Measurements from ENCODE around the gene UGT1A8.
"Not testable (repeated sequence)": the region's sequence is repeated elsewhere in the genome, so short reads cannot be mapped to it uniquely, and the experiment has no call there.

The UGT1A8 gene

DNA sequence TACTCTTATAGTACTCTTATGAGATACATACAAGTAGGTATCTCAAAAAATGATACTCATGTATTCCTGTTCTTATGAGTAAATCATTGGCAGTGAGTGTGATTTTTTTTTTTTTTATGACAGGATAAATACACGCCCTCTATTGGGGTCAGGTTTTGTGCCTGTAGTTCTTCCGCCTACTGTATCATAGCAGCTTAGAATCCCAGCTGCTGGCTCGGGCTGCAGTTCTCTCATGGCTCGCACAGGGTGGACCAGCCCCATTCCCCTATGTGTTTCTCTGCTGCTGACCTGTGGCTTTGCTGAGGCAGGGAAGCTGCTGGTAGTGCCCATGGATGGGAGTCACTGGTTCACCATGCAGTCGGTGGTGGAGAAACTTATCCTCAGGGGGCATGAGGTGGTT, at the start of gene UGT1A8:
TSS of gene UGT1A8 (plus strand) at position 158 of the 400 bp plus-strand sequence. CDS start at position 233, 75 bp downstream.
- H3K36me3 ChIP-seq (ENCODE audit: control insufficient read depth, insufficient read depth, low read length); H3K27me3 ChIP-seq (ENCODE audit: control insufficient read depth, insufficient read depth, low read length); H3K27ac ChIP-seq (ENCODE audit: low read depth, low read length); H3K4me3 ChIP-seq (ENCODE audit: low read length); H3K9ac ChIP-seq (ENCODE audit: low read length); H3K4me1 ChIP-seq (ENCODE audit: control insufficient read depth, insufficient read depth, low read length): not testable (repeated sequence)

GRCh38 chr2:233571001-233571400, 46.4 kb upstream of the UGT1A8 start:
- no peaks in the 10 kb centered on the region for H3K27me3 ChIP-seq (ENCODE audit: control insufficient read depth, insufficient read depth, low read length)
- no peaks in the 10 kb centered on the region for H3K36me3 ChIP-seq (ENCODE audit: control insufficient read depth, insufficient read depth, low read length)
- no peak overlapping the region for H3K4me3 ChIP-seq (ENCODE audit: low read length)
- no peaks in the 10 kb centered on the region for H3K4me1 ChIP-seq (ENCODE audit: control insufficient read depth, insufficient read depth, low read length)
- H3K9ac ChIP-seq (ENCODE audit: low read length): no peak overlapping the region
- no peak overlapping the region for H3K27ac ChIP-seq (ENCODE audit: low read depth, low read length)

GRCh38 chr2:233571462-233571861, 46.0 kb upstream of the UGT1A8 start:
- H3K27me3 ChIP-seq (ENCODE audit: control insufficient read depth, insufficient read depth, low read length): no peaks in the 10 kb centered on the region
- H3K4me3 ChIP-seq (ENCODE audit: low read length): no peak overlapping the region
- H3K4me1 ChIP-seq (ENCODE audit: control insufficient read depth, insufficient read depth, low read length): no peaks in the 10 kb centered on the region
- H3K36me3 ChIP-seq (ENCODE audit: control insufficient read depth, insufficient read depth, low read length): no peaks in the 10 kb centered on the region
- H3K27ac ChIP-seq (ENCODE audit: low read depth, low read length): no peak overlapping the region
- no peak overlapping the region for H3K9ac ChIP-seq (ENCODE audit: low read length)

- H3K4me1 ChIP-seq (ENCODE audit: control insufficient read depth, insufficient read depth, low read length): no peaks in the 10 kb centered on the region
- H3K9ac ChIP-seq (ENCODE audit: low read length): no peak overlapping the region
- H3K4me3 ChIP-seq (ENCODE audit: low read length): no peak overlapping the region
- H3K27ac ChIP-seq (ENCODE audit: low read depth, low read length): no peak overlapping the region
- H3K36me3 ChIP-seq (ENCODE audit: control insufficient read depth, insufficient read depth, low read length): no peaks in the 10 kb centered on the region
- H3K27me3 ChIP-seq (ENCODE audit: control insufficient read depth, insufficient read depth, low read length): no peaks in the 10 kb centered on the region
Measured at GRCh38 chr2:233572468-233572867, 45.0 kb upstream of the UGT1A8 start.

- not testable (repeated sequence) for H3K4me3 ChIP-seq (ENCODE audit: low read length); H3K9ac ChIP-seq (ENCODE audit: low read length); H3K27ac ChIP-seq (ENCODE audit: low read depth, low read length); H3K4me1 ChIP-seq (ENCODE audit: control insufficient read depth, insufficient read depth, low read length); H3K36me3 ChIP-seq (ENCODE audit: control insufficient read depth, insufficient read depth, low read length); H3K27me3 ChIP-seq (ENCODE audit: control insufficient read depth, insufficient read depth, low read length)
Measured at GRCh38 chr2:233577341-233577740, 40.1 kb upstream of the UGT1A8 start.

DNA sequence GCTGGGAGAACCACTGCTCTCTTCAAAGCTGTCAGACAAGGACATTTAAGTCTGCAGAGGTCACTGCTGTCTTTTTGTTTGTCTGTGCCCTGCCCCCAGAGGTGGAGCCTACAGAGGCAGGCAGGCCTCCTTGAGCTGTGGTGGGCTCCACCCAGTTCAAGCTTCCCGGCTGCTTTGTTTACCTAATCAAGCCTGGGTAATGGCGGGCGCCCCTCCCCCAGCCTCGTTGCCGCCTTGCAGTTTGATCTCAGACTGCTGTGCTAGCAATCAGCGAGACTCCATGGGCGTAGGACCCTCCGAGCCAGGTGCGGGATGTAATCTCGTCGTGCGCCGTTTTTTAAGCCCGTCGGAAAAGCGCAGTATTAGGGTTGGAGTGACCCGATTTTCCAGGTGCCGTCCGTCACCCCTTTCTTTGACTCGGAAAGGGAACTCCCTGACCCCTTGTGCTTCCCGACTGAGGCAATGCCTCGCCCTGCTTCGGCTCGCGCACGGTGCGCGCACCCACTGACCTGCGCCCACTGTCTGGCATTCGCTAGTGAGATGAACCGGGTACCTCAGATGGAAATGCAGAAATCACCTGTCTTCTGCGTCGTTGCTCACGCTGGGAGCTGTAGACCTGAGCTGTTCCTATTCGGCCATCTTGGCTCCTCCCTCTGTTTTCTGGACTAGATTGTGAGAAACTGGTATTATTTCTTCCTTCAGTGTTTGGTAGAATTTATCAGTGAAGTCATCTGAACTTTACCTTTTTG, 34.0 kb upstream of the UGT1A8 start:
- H3K27ac ChIP-seq (ENCODE audit: low read depth, low read length); H3K9ac ChIP-seq (ENCODE audit: low read length); H3K4me1 ChIP-seq (ENCODE audit: control insufficient read depth, insufficient read depth, low read length); H3K27me3 ChIP-seq (ENCODE audit: control insufficient read depth, insufficient read depth, low read length); H3K36me3 ChIP-seq (ENCODE audit: control insufficient read depth, insufficient read depth, low read length); H3K4me3 ChIP-seq (ENCODE audit: low read length): not testable (repeated sequence)

GRCh38 chr2:233584210-233584609, 33.2 kb upstream of the UGT1A8 start:
- Histone ChIP-seq H3K4me3 (ENCODE audit: low read length) (no peak overlapping the region), H3K4me1 (ENCODE audit: control insufficient read depth, insufficient read depth, low read length) (no peaks in the 10 kb centered on the region), H3K36me3 (ENCODE audit: control insufficient read depth, insufficient read depth, low read length) (no peaks in the 10 kb centered on the region), H3K9ac (ENCODE audit: low read length) (no peak overlapping the region), H3K27me3 (ENCODE audit: control insufficient read depth, insufficient read depth, low read length) (no peaks in the 10 kb centered on the region), H3K27ac (ENCODE audit: low read depth, low read length) (no peak overlapping the region)

- no peak overlapping the region for H3K4me3 ChIP-seq (ENCODE audit: low read length)
- no peak overlapping the region for H3K27ac ChIP-seq (ENCODE audit: low read depth, low read length)
- H3K27me3 ChIP-seq (ENCODE audit: control insufficient read depth, insufficient read depth, low read length): no peaks in the 10 kb centered on the region
- H3K36me3 ChIP-seq (ENCODE audit: control insufficient read depth, insufficient read depth, low read length): no peaks in the 10 kb centered on the region
- no peaks in the 10 kb centered on the region for H3K4me1 ChIP-seq (ENCODE audit: control insufficient read depth, insufficient read depth, low read length)
- no peak overlapping the region for H3K9ac ChIP-seq (ENCODE audit: low read length)
Measured at GRCh38 chr2:233588400-233588799, 29.0 kb upstream of the UGT1A8 start.

GRCh38 chr2:233592706-233593105, 24.7 kb upstream of the UGT1A8 start:
- not testable (repeated sequence) for H3K27ac ChIP-seq (ENCODE audit: low read depth, low read length); H3K36me3 ChIP-seq (ENCODE audit: control insufficient read depth, insufficient read depth, low read length); H3K27me3 ChIP-seq (ENCODE audit: control insufficient read depth, insufficient read depth, low read length); H3K9ac ChIP-seq (ENCODE audit: low read length); H3K4me1 ChIP-seq (ENCODE audit: control insufficient read depth, insufficient read depth, low read length); H3K4me3 ChIP-seq (ENCODE audit: low read length)

DNA sequence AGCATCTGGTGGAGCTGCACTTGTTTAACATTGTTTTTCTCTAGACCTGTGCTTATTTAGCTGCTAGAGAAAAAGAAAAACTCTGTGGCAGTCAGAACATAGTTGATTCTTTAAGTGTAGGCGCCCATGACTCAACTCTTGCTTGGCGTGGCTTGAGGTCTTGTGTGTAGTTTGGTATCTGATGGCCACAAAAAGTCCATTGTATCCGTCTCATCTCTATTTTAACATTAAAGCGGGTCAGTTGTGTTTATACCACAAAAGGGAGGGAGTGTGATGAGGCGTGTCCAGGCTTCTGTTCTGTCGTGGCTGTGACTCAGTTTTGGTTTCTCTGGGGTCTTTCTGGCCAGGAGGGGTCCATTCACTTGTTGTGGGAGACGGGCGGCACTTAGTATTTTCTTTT, 24.2 kb upstream of the UGT1A8 start:
- Histone ChIP-seq H3K27me3 (ENCODE audit: control insufficient read depth, insufficient read depth, low read length) (no peaks in the 10 kb centered on the region), H3K27ac (ENCODE audit: low read depth, low read length) (no peak overlapping the region), H3K36me3 (ENCODE audit: control insufficient read depth, insufficient read depth, low read length) (no peaks in the 10 kb centered on the region), H3K4me3 (ENCODE audit: low read length) (no peak overlapping the region), H3K4me1 (ENCODE audit: control insufficient read depth, insufficient read depth, low read length) (no peaks in the 10 kb centered on the region), H3K9ac (ENCODE audit: low read length) (no peak overlapping the region)

DNA sequence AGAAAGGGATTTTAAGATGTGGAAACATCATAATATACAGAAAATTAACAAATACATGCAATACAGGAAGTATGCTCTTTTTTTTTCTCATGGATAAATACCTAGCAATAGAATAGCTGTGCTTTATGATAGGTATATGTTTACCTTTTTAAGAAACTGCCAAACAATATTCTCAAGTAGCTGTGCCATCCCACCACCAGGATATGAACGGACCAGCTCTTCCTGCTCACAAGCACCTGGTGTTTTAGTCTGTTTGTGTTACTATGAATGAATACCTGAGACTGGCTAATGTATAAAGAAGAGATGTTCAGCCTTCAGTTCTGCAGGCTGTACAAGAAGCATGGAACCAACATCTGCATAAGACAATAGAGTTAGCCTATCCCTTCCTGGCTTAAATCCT, 19.9 kb upstream of the UGT1A8 start:
- H3K36me3 ChIP-seq (ENCODE audit: control insufficient read depth, insufficient read depth, low read length): no peaks in the 10 kb centered on the region
- no peaks in the 10 kb centered on the region for H3K27me3 ChIP-seq (ENCODE audit: control insufficient read depth, insufficient read depth, low read length)
- H3K9ac ChIP-seq (ENCODE audit: low read length): no peak overlapping the region
- no peak overlapping the region for H3K4me3 ChIP-seq (ENCODE audit: low read length)
- no peaks in the 10 kb centered on the region for H3K4me1 ChIP-seq (ENCODE audit: control insufficient read depth, insufficient read depth, low read length)
- H3K27ac ChIP-seq (ENCODE audit: low read depth, low read length): no peak overlapping the region

DNA sequence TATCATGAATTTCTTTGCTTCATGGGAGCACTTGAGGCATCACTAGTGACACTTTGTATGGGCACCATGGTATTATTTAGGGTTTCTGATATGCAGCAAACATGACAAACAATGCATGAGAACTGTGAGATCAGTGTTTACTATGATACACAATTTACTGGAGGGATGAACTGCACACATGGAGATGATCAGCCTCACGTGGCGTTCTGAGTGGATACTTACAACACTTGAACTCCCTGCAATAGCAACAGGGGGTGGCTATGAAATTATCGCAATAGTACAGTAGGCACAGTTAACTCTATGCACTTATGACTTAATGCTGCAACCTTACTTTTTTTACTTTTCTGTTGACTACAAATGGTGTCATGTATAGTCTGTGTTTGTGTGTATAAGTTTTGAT, 18.5 kb upstream of the UGT1A8 start:
- no peak overlapping the region for H3K4me3 ChIP-seq (ENCODE audit: low read length)
- H3K27ac ChIP-seq (ENCODE audit: low read depth, low read length): no peak overlapping the region
- no peaks in the 10 kb centered on the region for H3K36me3 ChIP-seq (ENCODE audit: control insufficient read depth, insufficient read depth, low read length)
- no peaks in the 10 kb centered on the region for H3K27me3 ChIP-seq (ENCODE audit: control insufficient read depth, insufficient read depth, low read length)
- H3K4me1 ChIP-seq (ENCODE audit: control insufficient read depth, insufficient read depth, low read length): no peaks in the 10 kb centered on the region
- H3K9ac ChIP-seq (ENCODE audit: low read length): no peak overlapping the region

GRCh38 chr2:233600386-233600785, 17.0 kb upstream of the UGT1A8 start:
- no peaks in the 10 kb centered on the region for H3K36me3 ChIP-seq (ENCODE audit: control insufficient read depth, insufficient read depth, low read length)
- no peak overlapping the region for H3K4me3 ChIP-seq (ENCODE audit: low read length)
- no peak overlapping the region for H3K9ac ChIP-seq (ENCODE audit: low read length)
- H3K27me3 ChIP-seq (ENCODE audit: control insufficient read depth, insufficient read depth, low read length): no peaks in the 10 kb centered on the region
- no peaks in the 10 kb centered on the region for H3K4me1 ChIP-seq (ENCODE audit: control insufficient read depth, insufficient read depth, low read length)
- no peak overlapping the region for H3K27ac ChIP-seq (ENCODE audit: low read depth, low read length)

Measured in rectal smooth muscle tissue (tissue), 1 donor.